B cell (primary cell): ENCODE results near the gene LIX1. TPM values are rescaled to one million over a fixed set of nuclear protein-coding genes. Genes with fewer than 3 reads are reported as not detected.

Experiments used
- ATAC-seq: fragments of 200-7000 bp; cut with Tn5 transposase; one replicate; pipeline ENCODE4 v1.10.0; 2021; ENCODE audit warnings: low read depth, mild to moderate bottlenecking, moderate number of reproducible peaks, moderate library complexity
- CTCF ChIA-PET: fragments of 350-600 bp; sonication (Branson Sonifier 250); formaldehyde crosslinking; loops from one replicate; lab custom pipeline; 2021; ENCODE audit warnings: antibody characterized with exemption, inconsistent platforms; lab: Charles Lee
- POLR2A ChIA-PET: fragments of 350-600 bp; sonication (Branson Sonifier 250); formaldehyde crosslinking; loops from one replicate; lab custom pipeline; 2021; ENCODE audit warnings: antibody characterized with exemption; lab: Charles Lee
- DNase-seq: peaks from one replicate; pipeline ENCODE4 v3.0.0; 2013
- H2AFZ ChIP-seq: 2 replicates; pipeline ENCODE4 v1.6.1; 2012; ENCODE audit warnings: mild to moderate bottlenecking, low read depth, low read length; ENCODE audit not compliant: insufficient read depth, poor library complexity, severe bottlenecking
- H3K27ac ChIP-seq, 2 donors: 1 replicate in 1 of 2; 2 replicates in 1 of 2; pipeline ENCODE4 v1.5.1; 2012 to 2013; ENCODE audit warnings: low read length in 2 of 2, mild to moderate bottlenecking in 2 of 2, moderate library complexity in 1 of 2
- H3K27me3 ChIP-seq, 4 experiments: fragments of 200-600 bp in 1 of 4; sonication (generic) in 1 of 4; replicated peaks in 1 of 4; 1 replicate in 2 of 4; 2 replicates in 2 of 4; pipeline versions ENCODE4 v1.6.1 to v1.7.0; 2013 to 2016; ENCODE audit warnings: low read length in 3 of 4, mild to moderate bottlenecking in 2 of 4, mixed read lengths in 1 of 4, moderate library complexity in 1 of 4; ENCODE audit not compliant: insufficient read depth in 4 of 4, control insufficient read depth in 3 of 4; ENCODE audit errors: control extremely low read depth in 1 of 4
- H3K36me3 ChIP-seq, 2 experiments: replicated peaks in 1 of 2; 1 replicate in 1 of 2; 2 replicates in 1 of 2; pipeline versions ENCODE4 v1.6.1 to v1.7.1; 2013; ENCODE audit warnings: low read length in 1 of 2; ENCODE audit not compliant: insufficient read depth in 2 of 2, control insufficient read depth in 1 of 2; ENCODE audit errors: control extremely low read depth in 1 of 2, extremely low read depth in 1 of 2
- H3K4me1 ChIP-seq, 2 donors: fragments of 200-600 bp in 1 of 2; sonication (generic) in 1 of 2; 1 replicate in 1 of 2; 2 replicates in 1 of 2; pipeline versions ENCODE4 v1.5.1 to v1.6.1; 2013 to 2017; ENCODE audit warnings: low read length in 2 of 2; ENCODE audit not compliant: control insufficient read depth in 2 of 2, insufficient read depth in 2 of 2
- H3K4me2 ChIP-seq: replicated peaks from 2 replicates; pipeline ENCODE3; 2012; ENCODE audit warnings: mild to moderate bottlenecking, low read depth, low read length; ENCODE audit not compliant: poor library complexity, severe bottlenecking
- H3K4me3 ChIP-seq, 5 experiments: fragments of 200-600 bp in 1 of 5; sonication (generic) in 1 of 5; 1 replicate in 3 of 5; 2 replicates in 2 of 5; pipeline versions ENCODE4 v1.5.1 to v1.7.0; 2011 to 2016; ENCODE audit warnings: low read length in 4 of 5, mild to moderate bottlenecking in 4 of 5, low read depth in 2 of 5, control low read depth in 1 of 5, moderate library complexity in 1 of 5; ENCODE audit not compliant: insufficient read depth in 1 of 5; ENCODE audit errors: control extremely low read depth in 1 of 5, extremely low read depth in 1 of 5
- H3K79me2 ChIP-seq: fragments of 200-600 bp; sonication (generic); one replicate; pipeline ENCODE4 v1.6.0; 2016; ENCODE audit warnings: low read length; ENCODE audit not compliant: control insufficient read depth, insufficient read depth
- H3K9ac ChIP-seq: fragments of 200-600 bp; sonication (generic); 2 replicates; pipeline ENCODE4 v1.6.1; 2017; ENCODE audit warnings: mild to moderate bottlenecking, low read length, moderate library complexity
- H3K9me3 ChIP-seq, 3 donors: one replicate each; pipeline versions ENCODE4 v1.6.1 to v1.7.1; 2013; ENCODE audit warnings: low read length in 2 of 3; ENCODE audit not compliant: control insufficient read depth in 2 of 3, insufficient read depth in 1 of 3; ENCODE audit errors: control extremely low read depth in 1 of 3
- H4K20me1 ChIP-seq: 2 replicates; pipeline ENCODE4 v1.6.0; 2012; ENCODE audit warnings: mild to moderate bottlenecking, low read length; ENCODE audit not compliant: insufficient read depth, control insufficient read depth, poor library complexity, severe bottlenecking
- H3K27ac Mint-ChIP-seq: one replicate; pipeline ENCODE4 v1.8.0; 2021; ENCODE audit warnings: mixed read lengths
- H3K27me3 Mint-ChIP-seq: one replicate; pipeline ENCODE4 v1.8.0; 2021; ENCODE audit warnings: mixed read lengths
- H3K4me1 Mint-ChIP-seq: one replicate; pipeline ENCODE4 v1.8.0; 2021; ENCODE audit warnings: mixed read lengths
- H3K4me3 Mint-ChIP-seq: one replicate; pipeline ENCODE4 v1.8.0; 2021; ENCODE audit warnings: mixed read lengths
- H3K9me3 Mint-ChIP-seq: one replicate; pipeline ENCODE4 v1.8.0; 2022; ENCODE audit warnings: mixed read lengths; ENCODE audit not compliant: insufficient read depth
- EZH2 ChIP-seq: IDR thresholded peaks from 2 replicates; pipeline ENCODE4 v1.6.1; 2012; ENCODE audit warnings: borderline replicate concordance, low read depth, mild to moderate bottlenecking, moderate library complexity, low read length; ENCODE audit not compliant: insufficient read depth, poor library complexity, severe bottlenecking
- WGBS: methylation state at CpG from one replicate; pipeline ENCODE4 v1.1.5; 2013; ENCODE audit warnings: missing lambda C conversion rate; ENCODE audit not compliant: insufficient coverage; 5-methylcytosine and 5-hydroxymethylcytosine counted together
- intact Hi-C: fragments of 100-400 bp; cut with micrococcal nuclease; formaldehyde crosslinking; loops from one replicate; pipeline ENCODE4 v1.10.0; 2022
- polyA plus RNA-seq: library from polyadenylated mRNA; depleted of rRNA; stranded (reverse); fragments of >200 nt; gene quantifications from 2 replicates; pipeline ENCODE4 v1.2.3, GENCODE V29; 2012
- total RNA-seq, 2 donors: library from RNA; stranded (reverse); fragments of 120-200 nt in 1 of 2; gene quantifications; 1 replicate in 1 of 2; 2 replicates in 1 of 2; pipeline versions ENCODE4 v1.2.3 to v1.2.4, GENCODE V29; 2013 to 2022
- TF ChIP-seq, protein P1 (sequence below): fragments of 200-600 bp; IDR thresholded peaks from one replicate; pipeline ENCODE4 v1.8.0; 2022; ENCODE audit warnings: antibody characterized with exemption, mild to moderate bottlenecking

Gene LIX1
- total and polyA plus RNA-seq, 2 donors (not counting 1 experiment from before 2014, with no cell fraction given), result not detected

DNA sequence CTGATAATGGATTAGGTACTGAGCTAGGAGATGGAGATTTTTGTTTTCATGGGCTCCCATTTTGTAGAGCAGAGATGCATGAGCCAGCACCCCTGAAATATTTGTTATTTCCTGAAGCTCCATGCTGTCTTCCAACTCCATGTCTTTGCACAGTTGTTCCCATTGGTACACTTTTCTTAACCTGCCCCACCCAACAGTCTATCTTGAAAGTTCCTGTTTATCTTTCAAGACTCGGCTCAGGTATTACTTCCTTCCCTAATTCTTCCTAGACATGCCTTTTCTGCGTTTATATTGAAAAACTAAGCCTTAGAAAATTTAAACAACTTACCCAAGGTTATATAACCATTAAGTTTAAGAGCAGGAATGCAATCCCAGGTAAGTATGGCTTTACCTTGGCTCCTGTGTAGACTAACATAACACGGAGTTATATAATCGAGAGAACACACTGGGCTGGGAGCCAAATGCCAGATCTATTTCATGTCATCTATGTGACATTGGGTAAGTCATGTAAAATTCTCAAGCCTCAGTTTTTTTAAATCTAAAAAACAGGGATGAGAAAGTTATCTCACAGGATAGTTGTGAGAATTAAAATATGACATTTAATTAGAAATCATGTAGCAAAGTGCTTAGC is 67.4 kb downstream of the LIX1 start:
- ChIA-PET CTCF (interaction anchor here (0.6 to 0.9 kb wide), 3 partner anchors 78 to 206 kb away, joined by 3 read pairs; no protein-coding TSS in a partner anchor), POLR2A (no interaction called here)
- Mint-ChIP-seq H3K4me3 (peak overlapping the region; percentile 84), H3K27ac (peak overlapping the region; percentile 72), H3K9me3 (no peaks in the 10 kb centered on the region), H3K4me1 (peaks cover 53% of the 10 kb centered on the region), H3K27me3 (peaks cover 5% of the 10 kb centered on the region)
- Histone ChIP-seq H3K4me2 (peak overlapping the region; percentile 76), H3K27ac (peak overlapping the region; percentile 35 to 84), H4K20me1 (no peaks in the 10 kb centered on the region), H3K4me3 (peak overlapping the region; percentile 37 to 73 (median 53)), H3K79me2 (peaks cover 67% of the 10 kb centered on the region), H3K4me1 (peaks cover 45 to 64% of the 10 kb centered on the region in 2 donors), H3K9me3 (no peaks in the 10 kb centered on the region), H2AFZ (peak overlapping the region; percentile 49), H3K27me3 (no peaks in the 10 kb centered on the region), H3K9ac (peak overlapping the region; percentile 66), H3K36me3 (peaks cover 0 to 3% of the 10 kb centered on the region in 2 experiments)
- intact Hi-C loops, result no loop called here
- ATAC-seq (no peak), DNase-seq (peak; percentile 29)
- TF ChIP-seq, protein P1, sequence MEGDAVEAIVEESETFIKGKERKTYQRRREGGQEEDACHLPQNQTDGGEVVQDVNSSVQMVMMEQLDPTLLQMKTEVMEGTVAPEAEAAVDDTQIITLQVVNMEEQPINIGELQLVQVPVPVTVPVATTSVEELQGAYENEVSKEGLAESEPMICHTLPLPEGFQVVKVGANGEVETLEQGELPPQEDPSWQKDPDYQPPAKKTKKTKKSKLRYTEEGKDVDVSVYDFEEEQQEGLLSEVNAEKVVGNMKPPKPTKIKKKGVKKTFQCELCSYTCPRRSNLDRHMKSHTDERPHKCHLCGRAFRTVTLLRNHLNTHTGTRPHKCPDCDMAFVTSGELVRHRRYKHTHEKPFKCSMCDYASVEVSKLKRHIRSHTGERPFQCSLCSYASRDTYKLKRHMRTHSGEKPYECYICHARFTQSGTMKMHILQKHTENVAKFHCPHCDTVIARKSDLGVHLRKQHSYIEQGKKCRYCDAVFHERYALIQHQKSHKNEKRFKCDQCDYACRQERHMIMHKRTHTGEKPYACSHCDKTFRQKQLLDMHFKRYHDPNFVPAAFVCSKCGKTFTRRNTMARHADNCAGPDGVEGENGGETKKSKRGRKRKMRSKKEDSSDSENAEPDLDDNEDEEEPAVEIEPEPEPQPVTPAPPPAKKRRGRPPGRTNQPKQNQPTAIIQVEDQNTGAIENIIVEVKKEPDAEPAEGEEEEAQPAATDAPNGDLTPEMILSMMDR, result no peak
- TF ChIP-seq EZH2, result no peak
- no CpG with 5 or more reads among the region's 4 CpGs for WGBS

DNA sequence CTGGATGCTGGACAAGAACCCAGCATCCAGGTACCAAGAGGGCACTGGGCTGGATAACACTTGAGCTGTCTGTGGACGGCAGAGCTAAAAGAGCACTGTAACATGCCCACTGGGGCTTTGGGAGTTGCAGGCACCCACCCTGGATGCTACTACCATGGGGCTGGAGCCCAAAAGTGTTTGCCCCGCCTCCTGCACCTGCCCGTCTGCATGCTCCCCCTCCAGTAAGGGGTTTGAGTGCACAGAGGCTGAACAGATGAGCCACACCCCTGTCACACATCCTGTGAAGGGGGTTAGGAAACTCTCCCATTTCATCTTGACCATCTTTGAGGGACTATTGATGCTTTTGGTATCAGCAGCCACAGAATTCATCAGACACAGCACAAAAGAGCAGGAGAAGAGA is 69.0 kb downstream of the LIX1 start:
- no peaks in the 10 kb centered on the region for H4K20me1 ChIP-seq
- 100% methylated on average over 1 of the region's 3 CpGs for WGBS
- peak overlapping the region; percentile 84 for H3K27ac Mint-ChIP-seq
- peaks cover 7% of the 10 kb centered on the region for H3K27me3 Mint-ChIP-seq
- peaks cover 34 to 49% of the 10 kb centered on the region in 2 donors for H3K4me1 ChIP-seq
- peaks cover 0 to 3% of the 10 kb centered on the region in 2 experiments for H3K36me3 ChIP-seq
- CTCF ChIA-PET, result no interaction called here
- H3K27me3 ChIP-seq, result no peaks in the 10 kb centered on the region
- TF ChIP-seq EZH2, result no peak
- TF ChIP-seq, protein P1, result no peak
- POLR2A ChIA-PET, result no interaction called here
- H3K4me3 Mint-ChIP-seq, result peak overlapping the region; percentile 84
- H2AFZ ChIP-seq, result peak overlapping the region; percentile 54
- peak overlapping the region; percentile 66 for H3K9ac ChIP-seq
- no peaks in the 10 kb centered on the region for H3K9me3 Mint-ChIP-seq
- peak overlapping the region; percentile 37 to 73 (median 63) for H3K4me3 ChIP-seq
- DNase-seq, result peak; percentile 17
- H3K4me1 Mint-ChIP-seq, result peaks cover 39% of the 10 kb centered on the region
- ATAC-seq, result peak; percentile 28
- intact Hi-C loops, result no loop called here
- H3K27ac ChIP-seq, result peak overlapping the region; percentile 30 to 84
- H3K9me3 ChIP-seq, result no peaks in the 10 kb centered on the region
- H3K79me2 ChIP-seq, result peaks cover 53% of the 10 kb centered on the region
- peak overlapping the region; percentile 76 for H3K4me2 ChIP-seq
